ENCODE results near the gene SELENOM.
"Not testable (repeated sequence)": the region's sequence is repeated elsewhere in the genome, so short reads cannot be mapped to it uniquely, and the experiment has no call there.

The SELENOM gene

DNA sequence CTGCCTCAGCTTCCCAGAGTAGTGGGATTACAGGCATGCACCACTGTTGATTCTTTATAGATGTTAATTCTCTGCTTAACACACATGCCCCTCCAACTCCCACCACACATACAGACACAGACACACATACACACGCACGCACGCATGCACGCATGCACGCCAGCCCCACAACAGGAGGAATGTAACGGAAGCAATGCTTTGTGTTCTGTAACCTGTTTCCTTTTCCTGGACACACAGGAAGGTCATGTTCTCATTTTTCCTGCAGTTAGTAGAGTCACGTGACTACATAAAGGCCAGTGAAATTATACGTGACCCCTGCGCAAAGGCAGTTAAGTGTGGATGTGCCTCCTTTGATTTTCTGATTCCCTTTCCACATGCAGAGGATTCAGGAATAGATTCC lies 34.2 kb downstream of the SELENOM start:
- not testable (repeated sequence) for DNase-seq

DNA sequence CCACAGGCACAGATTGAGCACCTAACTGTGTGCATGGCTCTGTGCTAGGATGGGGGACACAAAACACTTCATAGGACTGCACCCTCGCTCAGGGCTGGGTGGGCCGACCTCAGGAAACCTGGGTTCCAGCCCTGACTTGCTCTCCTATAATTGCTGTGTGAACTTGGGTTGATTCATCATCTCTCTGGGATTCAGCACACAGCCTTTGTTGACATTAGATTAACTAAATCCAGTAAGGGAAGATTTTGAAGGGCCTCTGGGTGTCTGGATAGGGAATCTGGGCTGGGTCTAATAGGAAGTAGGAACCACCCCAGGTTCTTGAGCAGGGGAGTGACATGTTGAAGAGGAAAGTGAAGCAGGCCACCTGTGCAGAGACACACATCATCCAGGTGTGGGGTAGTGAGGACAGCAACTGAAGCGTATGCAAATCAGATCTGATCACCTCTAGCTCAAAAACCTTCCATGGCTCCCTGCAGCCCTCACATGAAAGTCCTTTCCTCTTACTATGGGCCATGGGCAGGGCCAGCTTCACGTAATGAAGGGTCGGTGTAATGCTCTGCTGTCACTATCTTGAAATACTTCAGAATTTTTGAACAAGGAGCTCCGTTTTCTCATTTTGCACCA lies 37.6 kb downstream of the SELENOM start:
- DNase-seq = not testable (repeated sequence)

DNA sequence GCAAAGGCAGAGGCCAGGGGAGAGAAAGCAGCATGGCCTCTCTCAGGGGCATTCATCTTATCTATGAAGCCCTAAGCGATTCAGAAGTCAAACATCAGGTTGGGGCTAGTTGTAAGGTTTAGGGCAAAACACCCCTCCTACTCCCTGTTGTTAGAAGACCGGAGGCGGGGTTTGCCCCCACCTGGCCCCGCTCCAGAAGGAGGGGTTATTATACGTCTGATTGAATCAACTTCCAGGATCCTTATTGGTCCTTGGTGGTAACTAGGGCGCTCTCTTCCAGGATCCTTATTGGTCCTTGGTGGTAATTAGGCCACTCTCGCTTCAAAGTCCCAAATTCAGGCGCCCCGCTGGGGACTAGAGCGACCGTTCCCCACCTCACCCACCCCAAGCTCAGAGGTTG lies 38.4 kb downstream of the SELENOM start:
- DNase-seq = no peak

DNA sequence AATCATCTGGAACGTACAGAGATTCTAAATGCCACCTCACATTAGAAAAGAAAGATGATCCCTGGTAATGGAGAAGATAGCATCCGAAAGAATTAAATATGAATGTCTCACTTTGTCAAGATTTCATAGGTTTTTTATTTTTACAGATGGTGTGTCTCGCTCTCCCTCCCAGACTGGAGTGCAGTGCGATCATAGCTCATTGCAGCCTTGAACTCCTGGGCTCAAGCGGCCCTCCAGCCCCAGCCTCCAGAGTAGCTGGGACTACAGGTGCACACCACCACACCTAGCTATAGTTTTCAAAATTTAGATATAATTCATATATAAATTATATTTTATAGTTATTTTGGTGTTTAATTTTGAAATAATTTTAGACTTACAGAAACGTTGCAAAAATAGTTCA lies 43.0 kb downstream of the SELENOM start:
- no peak for DNase-seq

DNA sequence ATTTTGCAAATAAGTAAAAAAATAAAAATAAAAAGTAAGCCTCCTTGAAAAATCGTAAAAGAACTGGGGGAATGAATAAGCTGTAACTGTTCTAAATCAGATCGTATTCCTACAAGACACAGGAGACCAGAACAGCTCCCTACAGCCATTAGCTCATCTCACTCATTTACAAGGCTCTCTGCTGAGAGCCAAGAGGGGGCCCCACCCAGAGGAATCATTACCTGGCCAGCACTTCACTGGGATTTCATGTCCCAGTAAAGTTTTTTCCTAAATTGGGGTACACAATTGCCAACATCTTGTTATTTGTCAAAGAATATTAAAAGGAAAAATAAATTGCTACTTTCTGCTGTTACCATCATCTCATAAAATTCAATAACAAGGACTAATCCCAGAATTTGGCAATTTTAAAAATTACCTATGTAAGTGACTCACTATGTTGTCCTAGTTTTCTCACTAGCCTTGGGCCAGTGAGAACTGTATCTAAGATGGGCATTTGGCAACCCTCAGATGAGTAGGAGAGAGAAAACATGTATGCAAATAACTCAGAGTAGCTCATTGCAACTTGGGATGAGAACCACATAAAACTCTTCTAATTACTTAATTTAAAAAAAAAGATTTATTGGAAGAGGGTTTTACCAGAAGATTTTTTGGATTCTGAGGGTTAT lies 44.7 kb downstream of the SELENOM start:
- no peak for DNase-seq

DNA sequence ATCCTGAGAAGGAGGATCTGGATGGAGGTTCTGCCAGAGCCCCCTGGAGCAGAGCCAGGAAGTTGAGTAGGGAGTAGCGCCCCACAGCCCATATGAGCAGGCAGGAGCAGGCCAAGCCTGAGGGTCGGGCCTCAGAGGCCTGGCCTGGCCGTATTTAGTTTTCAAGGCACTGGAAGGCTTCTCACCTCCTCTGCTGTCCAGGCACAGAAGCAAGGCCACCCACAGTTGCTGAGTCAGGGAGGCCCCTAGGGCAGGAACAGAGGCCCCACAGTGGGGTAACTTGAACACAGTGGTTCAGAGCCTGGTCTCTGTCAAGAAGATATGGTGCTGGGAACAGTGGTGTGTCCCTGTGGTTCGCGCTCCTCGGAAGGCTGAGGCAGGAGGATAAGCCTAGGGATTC lies 47.7 kb downstream of the SELENOM start:
- DNase-seq = not testable (repeated sequence)

DNA sequence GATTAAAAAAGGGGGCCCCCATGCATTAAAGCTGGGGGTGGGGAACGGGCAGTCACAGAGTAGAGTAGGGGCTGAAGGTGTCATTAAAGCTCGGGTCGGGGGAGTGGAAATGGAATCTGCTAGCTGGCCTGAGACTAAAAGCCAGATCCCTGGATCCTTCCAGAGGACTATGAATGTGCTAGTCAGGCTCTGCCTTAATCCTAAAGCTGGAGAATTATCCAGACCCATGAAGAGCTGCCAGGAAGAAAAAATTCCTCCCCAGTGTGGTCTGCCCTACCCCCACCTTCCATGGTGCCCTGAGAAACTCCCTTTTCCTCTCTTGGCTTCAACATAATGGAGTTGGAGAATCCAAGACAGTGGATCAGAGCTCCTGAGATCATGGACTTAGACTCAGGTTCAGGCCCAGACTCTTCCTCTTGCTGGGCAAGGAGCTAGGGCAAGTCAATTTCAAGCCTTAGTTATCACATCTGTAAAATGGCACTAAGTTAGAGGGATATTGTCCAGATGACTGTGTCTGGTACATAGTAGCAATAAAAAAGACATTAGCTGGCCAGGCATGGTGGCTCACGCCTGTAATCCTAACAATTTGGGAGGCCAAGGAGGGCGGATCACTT lies 50.3 kb downstream of the SELENOM start:
- DNase-seq = no peak

- DNase-seq = no peak
Measured at GRCh38 chr22:31055635-31056159, 51.7 kb downstream of the SELENOM start.

- DNase-seq = no peak
Measured at GRCh38 chr22:31055117-31055634, 52.2 kb downstream of the SELENOM start.
